ENCODE results near the gene SRP68.
"Not testable (repeated sequence)": the region's sequence is repeated elsewhere in the genome, so short reads cannot be mapped to it uniquely, and the experiment has no call there.

Gene SRP68

GRCh38 chr17:76076765-76077583, 4.7 kb upstream of the SRP68 start:
- DNase-seq (ENCODE audit: low read depth, low spot score) = no peak

GRCh38 chr17:76076146-76076764, 3.9 kb upstream of the SRP68 start:
- DNase-seq (ENCODE audit: low read depth, low spot score) = no peak

GRCh38 chr17:76075364-76076145, 3.2 kb upstream of the SRP68 start:
- DNase-seq (ENCODE audit: low read depth, low spot score) = no peak

- DNase-seq (ENCODE audit: low read depth, low spot score) = no peak
Measured at GRCh38 chr17:76074390-76075363, 2.4 kb upstream of the SRP68 start, which contains the start of gene GALR2. TSS of gene GALR2 (plus strand) at chr17:76074781. CDS start at chr17:76074884, 103 bp downstream.

- no peak for DNase-seq (ENCODE audit: low read depth, low spot score)
Measured at GRCh38 chr17:76071531-76072147, 678 bp downstream of the SRP68 start.

- no peak for DNase-seq (ENCODE audit: low read depth, low spot score)
Measured at GRCh38 chr17:76065775-76066174, 6.5 kb downstream of the SRP68 start.

- no peak for DNase-seq (ENCODE audit: low read depth, low spot score)
Measured at GRCh38 chr17:76063875-76064546, 8.3 kb downstream of the SRP68 start.

GRCh38 chr17:76058264-76058663, 14.1 kb downstream of the SRP68 start:
- not testable (repeated sequence) for DNase-seq (ENCODE audit: low read depth, low spot score)

- no peak for DNase-seq (ENCODE audit: low read depth, low spot score)
Measured at GRCh38 chr17:76056882-76057281, 15.4 kb downstream of the SRP68 start.

- no peak for DNase-seq (ENCODE audit: low read depth, low spot score)
Measured at GRCh38 chr17:76054112-76054476, 18.2 kb downstream of the SRP68 start.

GRCh38 chr17:76053246-76054111, 18.8 kb downstream of the SRP68 start:
- no peak for DNase-seq (ENCODE audit: low read depth, low spot score)

- DNase-seq (ENCODE audit: low read depth, low spot score) = no peak
Measured at GRCh38 chr17:76051561-76051960, 20.8 kb downstream of the SRP68 start.

- DNase-seq (ENCODE audit: low read depth, low spot score) = no peak
Measured at GRCh38 chr17:76050538-76051467, 21.5 kb downstream of the SRP68 start.

- no peak for DNase-seq (ENCODE audit: low read depth, low spot score)
Measured at GRCh38 chr17:76049836-76050537, 22.3 kb downstream of the SRP68 start.

- DNase-seq (ENCODE audit: low read depth, low spot score) = no peak
Measured at GRCh38 chr17:76049239-76049638, 23.1 kb downstream of the SRP68 start.

GRCh38 chr17:76048711-76049110, 23.6 kb downstream of the SRP68 start:
- no peak for DNase-seq (ENCODE audit: low read depth, low spot score)

- DNase-seq (ENCODE audit: low read depth, low spot score) = no peak
Measured at GRCh38 chr17:76048025-76048605, 24.2 kb downstream of the SRP68 start.
